Fibroblast of skin of back (primary cell): ENCODE data around the gene CRK.
"Not testable (repeated sequence)": the region's sequence is repeated elsewhere in the genome, so short reads cannot be mapped to it uniquely, and the experiment has no call there.

Source experiments
- DNase-seq: peaks from one replicate; pipeline ENCODE4 v3.0.0-alpha.2; 2013

The CRK gene

GRCh38 chr17:1467258-1467657, 11.2 kb upstream of the CRK start:
- no peak for DNase-seq

- DNase-seq: no peak
Measured at GRCh38 chr17:1464186-1464585, 8.2 kb upstream of the CRK start.

- no peak for DNase-seq
Measured at GRCh38 chr17:1462164-1463112, 6.4 kb upstream of the CRK start.

- peak; percentile 40 for DNase-seq
Measured at GRCh38 chr17:1461198-1461944, 5.3 kb upstream of the CRK start.

GRCh38 chr17:1460233-1460632, 4.2 kb upstream of the CRK start:
- no peak for DNase-seq

GRCh38 chr17:1455291-1455796, 688 bp downstream of the CRK start:
- peak; percentile 83 for DNase-seq

- no peak for DNase-seq
Measured at GRCh38 chr17:1454541-1454940, 1.5 kb downstream of the CRK start.

GRCh38 chr17:1453694-1454093, 2.3 kb downstream of the CRK start:
- not testable (repeated sequence) for DNase-seq

GRCh38 chr17:1452836-1453235, 3.2 kb downstream of the CRK start:
- DNase-seq: no peak

GRCh38 chr17:1450261-1450660, 5.8 kb downstream of the CRK start:
- not testable (repeated sequence) for DNase-seq

- no peak for DNase-seq
Measured at GRCh38 chr17:1449412-1449967, 6.5 kb downstream of the CRK start.

- no peak for DNase-seq
Measured at GRCh38 chr17:1447052-1447451, 9.0 kb downstream of the CRK start.

GRCh38 chr17:1446201-1446600, 9.8 kb downstream of the CRK start:
- no peak for DNase-seq

- not testable (repeated sequence) for DNase-seq
Measured at GRCh38 chr17:1445695-1446094, 10.3 kb downstream of the CRK start.

- DNase-seq: not testable (repeated sequence)
Measured at GRCh38 chr17:1442721-1443120, 13.3 kb downstream of the CRK start.

- no peak for DNase-seq
Measured at GRCh38 chr17:1442187-1442586, 13.8 kb downstream of the CRK start.

GRCh38 chr17:1440921-1441320, 15.1 kb downstream of the CRK start:
- no peak for DNase-seq

GRCh38 chr17:1438593-1439083, 17.4 kb downstream of the CRK start:
- DNase-seq: peak; percentile 88

- DNase-seq: no peak
Measured at GRCh38 chr17:1435326-1435725, 20.7 kb downstream of the CRK start.

GRCh38 chr17:1434150-1434549, 21.9 kb downstream of the CRK start:
- no peak for DNase-seq

GRCh38 chr17:1431631-1432104, 24.4 kb downstream of the CRK start:
- DNase-seq: no peak

GRCh38 chr17:1423456-1424135, 32.4 kb downstream of the CRK start:
- no peak for DNase-seq
